GM18868 (cell line): Measurements from ENCODE around the gene DDX47.
"Not testable (repeated sequence)": the region's sequence is repeated elsewhere in the genome, so short reads cannot be mapped to it uniquely, and the experiment has no call there.

Experiments used
- ATAC-seq: cut with Tn5 transposase; IDR thresholded peaks from one replicate; pipeline ENCODE4 v1.9.1; 2021; ENCODE audit warnings: mild to moderate bottlenecking, moderate library complexity; ENCODE audit not compliant: unreplicated experiment

DDX47 gene

DNA sequence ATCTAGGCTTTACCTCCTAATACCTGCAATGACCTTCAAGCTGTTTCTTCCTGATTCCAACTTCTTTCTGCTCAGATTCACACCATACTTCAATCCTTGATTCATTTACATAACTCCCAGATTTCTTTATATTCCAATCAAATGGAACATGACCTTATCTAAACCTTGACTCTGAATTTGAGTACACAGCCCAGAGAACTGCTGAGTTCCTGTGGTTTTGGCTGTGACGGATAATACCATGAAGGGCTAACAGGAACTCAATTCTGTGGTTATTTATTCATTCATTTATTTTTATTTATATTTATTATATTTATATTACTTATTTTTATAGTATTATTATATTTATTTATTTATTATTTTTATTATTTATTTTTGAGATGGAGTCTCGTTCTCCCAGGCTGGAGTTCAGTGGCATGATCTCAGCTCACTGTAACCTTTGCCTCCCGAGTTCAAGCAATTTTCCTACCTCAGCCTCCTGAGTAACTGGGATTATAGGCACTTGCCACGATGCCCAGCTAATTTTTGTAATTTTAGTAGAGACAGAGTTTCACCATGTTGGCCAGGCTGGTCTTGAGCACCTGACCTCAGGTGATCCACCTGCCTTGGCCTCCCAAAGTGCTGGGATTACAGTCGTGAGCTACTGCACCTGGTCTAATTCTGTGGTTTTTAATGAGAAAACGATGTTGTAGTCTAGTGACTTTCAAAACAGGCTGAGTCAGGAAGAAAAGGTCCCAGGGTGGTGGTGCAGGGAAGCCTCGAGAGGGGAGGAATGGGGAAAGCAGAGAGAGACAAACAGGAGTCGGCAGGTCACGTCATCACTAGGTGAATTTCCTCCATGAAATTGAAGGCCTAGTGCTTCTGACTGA lies 16.0 kb upstream of the DDX47 start:
- no peak for ATAC-seq

DNA sequence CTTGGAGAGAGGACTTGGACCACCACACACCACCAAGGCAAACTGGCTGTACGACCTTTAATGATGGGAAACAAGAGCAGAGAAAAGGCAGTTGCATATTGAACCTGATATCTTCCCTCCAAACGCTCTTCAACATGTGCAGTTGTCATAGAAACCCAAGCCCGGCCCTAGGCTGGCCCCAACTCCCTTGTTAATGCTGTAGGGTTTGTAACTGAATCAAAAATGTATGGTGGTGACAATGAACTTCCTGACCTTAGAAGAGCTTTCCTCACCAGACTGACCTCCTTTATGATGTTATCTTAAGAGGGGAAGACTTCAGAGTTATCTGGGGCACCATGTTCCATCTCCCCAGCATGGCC lies 15.4 kb upstream of the DDX47 start:
- no peak for ATAC-seq

- no peak for ATAC-seq
These were observed 14.7 kb upstream of the DDX47 start for GRCh38 chr12:12798480-12798879.

DNA sequence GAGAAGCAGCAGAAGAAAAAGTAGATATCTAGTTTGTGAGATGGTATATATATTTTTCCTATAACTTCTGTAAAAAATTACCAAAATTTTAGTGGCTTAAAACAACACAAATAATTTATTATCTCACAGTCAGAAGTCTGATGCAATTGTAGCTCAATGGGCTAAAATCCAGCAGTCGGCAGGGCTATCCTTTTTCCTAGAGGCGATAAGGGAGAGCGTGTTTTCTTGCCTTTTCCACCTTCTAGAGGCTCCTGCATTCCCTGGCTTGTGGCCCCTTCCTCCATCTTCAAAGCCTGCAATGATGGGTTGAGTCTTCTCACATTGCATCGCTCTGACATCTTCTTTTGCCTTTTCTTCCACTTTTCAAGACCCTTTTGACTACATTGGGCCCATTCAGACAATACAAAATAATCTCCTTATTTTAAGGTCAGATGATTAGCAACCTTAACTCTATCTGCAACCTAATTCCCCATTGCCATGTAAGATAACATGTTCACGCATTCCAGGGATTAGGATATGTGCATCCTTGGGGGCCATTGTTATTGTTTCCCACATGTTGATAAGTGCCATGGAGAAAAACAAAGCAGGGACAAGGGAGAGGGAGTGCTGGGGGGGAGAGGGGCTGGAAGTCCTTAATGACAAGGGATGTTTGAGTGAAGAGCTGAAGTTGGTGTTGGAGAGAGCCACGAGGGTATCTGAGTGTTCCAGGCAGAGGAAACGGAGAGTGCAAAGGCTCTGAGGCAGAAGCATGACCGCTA lies 13.8 kb upstream of the DDX47 start:
- ATAC-seq = no peak

- ATAC-seq = no peak
These were observed 12.6 kb upstream of the DDX47 start for GRCh38 chr12:12800406-12801180.

GRCh38 chr12:12801656-12802055 lies 11.5 kb upstream of the DDX47 start:
- not testable (repeated sequence) for ATAC-seq

DNA sequence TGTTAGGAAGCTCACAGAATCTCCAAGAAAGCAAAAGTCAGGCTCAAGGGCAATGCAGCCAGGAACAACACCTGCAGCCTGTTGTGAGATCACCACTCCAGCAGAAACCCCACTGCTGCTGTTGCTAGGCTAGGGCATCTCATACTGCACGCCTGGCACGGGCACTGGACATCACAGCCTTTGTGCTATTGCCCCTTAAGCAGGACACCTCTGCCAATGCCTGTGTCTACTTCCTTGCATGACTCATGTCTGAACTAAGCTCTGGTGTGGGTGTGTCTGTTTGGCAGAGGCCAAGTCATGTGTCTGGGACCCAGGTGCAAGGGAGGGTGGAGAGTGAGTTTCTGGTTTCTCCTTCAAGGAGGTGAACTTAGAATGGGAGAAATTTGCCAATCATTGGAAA lies 10.0 kb upstream of the DDX47 start:
- peak; percentile 87 for ATAC-seq

- no peak for ATAC-seq
These were observed 9.1 kb upstream of the DDX47 start for GRCh38 chr12:12804011-12804410.

GRCh38 chr12:12804432-12804886 lies 8.7 kb upstream of the DDX47 start:
- ATAC-seq = no peak

- no peak for ATAC-seq
These were observed 6.2 kb upstream of the DDX47 start for GRCh38 chr12:12806784-12807516.

DNA sequence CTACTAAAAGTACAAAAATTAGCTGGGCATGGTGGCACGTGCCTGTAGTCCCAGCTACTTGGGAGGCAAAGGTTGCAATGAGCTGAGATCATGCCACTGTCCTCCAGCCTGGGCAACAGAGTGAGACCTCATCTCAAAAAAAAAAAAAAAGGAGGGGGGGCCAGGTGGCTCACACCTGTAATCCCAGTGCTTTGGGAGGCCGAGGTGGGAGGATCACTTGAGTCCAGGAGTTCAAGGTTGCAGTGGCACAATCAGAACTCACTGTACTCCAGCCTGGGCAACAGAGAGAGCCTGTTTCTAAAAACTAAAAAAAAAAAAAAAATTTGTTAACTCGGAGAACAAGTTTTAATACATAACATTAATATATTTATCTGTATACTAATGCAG lies 5.6 kb upstream of the DDX47 start:
- not testable (repeated sequence) for ATAC-seq

DNA sequence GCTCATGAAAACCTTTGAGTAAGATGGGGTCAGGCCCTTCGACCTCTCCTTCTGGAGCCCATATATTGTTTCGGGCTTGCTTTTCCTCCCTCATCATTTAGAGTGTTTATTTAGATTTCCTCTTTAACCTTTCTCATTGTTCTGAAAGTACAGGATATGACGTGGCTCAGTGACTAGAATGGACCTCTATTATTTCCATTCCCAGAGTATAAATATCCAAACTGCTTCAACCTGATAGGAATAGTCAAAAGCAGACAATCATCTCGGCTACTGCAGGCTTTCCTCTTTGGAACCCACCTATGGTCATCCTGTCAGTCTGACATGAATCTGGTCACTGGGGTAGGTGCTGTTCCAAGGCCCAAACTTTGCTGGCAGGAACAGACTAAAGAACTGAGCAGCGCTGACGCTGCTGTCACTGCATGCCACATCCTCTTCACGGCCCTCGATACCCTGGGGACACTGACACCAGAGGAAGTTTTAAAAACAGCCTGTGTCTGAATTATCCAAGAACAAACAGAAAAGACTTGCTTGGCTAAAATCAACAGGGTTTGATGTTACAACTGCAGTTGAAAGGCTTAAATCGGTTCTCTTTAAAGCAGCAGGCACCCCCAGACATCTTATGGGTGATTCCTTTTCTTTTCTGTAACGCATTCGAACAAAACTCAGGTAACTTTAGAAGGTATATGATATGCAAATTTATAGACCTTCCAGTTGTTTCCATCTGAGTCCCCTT lies 5.0 kb upstream of the DDX47 start:
- peak; percentile 68 for ATAC-seq

DNA sequence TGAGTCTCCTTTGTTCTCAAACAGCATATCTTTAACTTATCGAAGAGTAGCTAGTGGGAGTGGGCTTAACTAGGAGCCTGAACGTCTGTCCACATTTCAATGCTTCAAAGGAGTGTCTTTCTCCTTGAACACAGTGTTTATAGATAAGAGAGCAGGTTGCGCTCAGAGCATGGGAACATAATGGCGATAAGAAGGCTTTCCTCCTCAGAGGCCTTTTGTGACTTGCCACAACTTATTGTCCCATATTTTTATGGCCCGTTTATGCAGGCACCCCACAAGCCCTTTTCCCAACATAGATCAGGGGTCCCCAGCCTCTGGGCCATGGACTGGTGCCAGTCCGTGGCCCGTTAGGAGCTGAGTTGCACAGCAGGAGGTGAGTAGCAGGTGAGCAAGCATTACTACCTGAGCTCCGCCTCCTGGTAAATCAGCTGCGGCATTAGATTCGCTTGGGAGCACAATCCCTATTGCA lies 2.6 kb upstream of the DDX47 start:
- no peak for ATAC-seq

DNA sequence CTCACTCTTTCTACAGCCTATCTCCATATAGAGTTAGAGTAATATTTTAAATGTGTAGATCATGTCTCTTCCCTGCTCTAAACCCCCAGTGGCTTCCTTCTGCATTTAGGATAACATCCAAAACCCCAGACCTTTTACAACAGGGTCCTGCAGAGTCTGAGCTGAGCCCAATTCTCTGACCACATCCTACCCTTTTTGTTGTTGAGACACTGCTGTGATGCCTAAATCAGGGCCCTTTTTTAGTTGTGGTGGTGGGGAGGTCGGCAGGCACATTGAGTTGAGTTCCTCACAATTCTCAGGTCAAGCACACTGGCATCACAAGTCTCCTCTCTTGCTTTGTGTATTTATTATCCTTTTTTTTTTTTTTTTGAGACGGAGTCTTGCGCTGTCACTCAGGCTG lies 1.8 kb upstream of the DDX47 start:
- no peak for ATAC-seq

GRCh38 chr12:12812174-12812573 lies 972 bp upstream of the DDX47 start:
- no peak for ATAC-seq

- ATAC-seq = no peak
These were observed 477 bp upstream of the DDX47 start for GRCh38 chr12:12812618-12813119.

- no peak for ATAC-seq
These were observed 4.5 kb downstream of the DDX47 start for GRCh38 chr12:12817616-12818015.

GRCh38 chr12:12818701-12819100 lies 5.6 kb downstream of the DDX47 start:
- no peak for ATAC-seq

DNA sequence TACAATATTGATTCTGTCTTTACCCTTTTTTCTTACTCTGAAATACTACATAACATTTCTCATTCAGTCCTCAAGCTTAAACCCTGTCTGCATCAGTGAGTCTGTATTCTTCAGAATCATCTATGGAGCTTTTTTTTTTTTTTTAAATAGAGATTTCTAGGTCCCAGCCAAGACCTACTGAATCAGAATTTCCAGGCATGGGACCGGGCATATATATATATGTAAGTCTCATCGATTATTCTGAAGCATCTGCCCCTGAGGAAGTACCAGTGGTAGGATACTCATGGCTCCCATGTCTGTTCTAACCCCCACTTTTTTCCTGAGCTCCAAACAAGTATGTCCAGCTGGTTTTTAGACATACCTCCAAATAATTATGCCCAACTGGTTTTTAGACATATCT lies 6.1 kb downstream of the DDX47 start:
- no peak for ATAC-seq
